Heart left ventricle (tissue), 16 donors: Measurements from ENCODE around the gene HOXA9. TPM values are rescaled to one million over a fixed set of nuclear protein-coding genes. Genes with fewer than 3 reads are reported as not detected.

Experiments used
- ATAC-seq, 4 donors: fragments of 200-7000 bp; cut with Tn5 transposase; one replicate each; pipeline ENCODE4 v1.9.1; 2020 to 2022; ENCODE audit warnings: moderate library complexity in 4 of 4, mild to moderate bottlenecking in 3 of 4, moderate number of reproducible peaks in 1 of 4
- DNase-seq, 5 donors: peaks; one replicate each; pipeline ENCODE4 v3.0.0-alpha.2; 2020
- H3K27ac ChIP-seq, 12 donors: fragments of 200-600 bp; sonication (generic) in 4 of 12; one replicate each; pipeline versions ENCODE4 v1.5.0 to v1.8.0; 2016 to 2022; ENCODE audit warnings: mild to moderate bottlenecking in 2 of 12
- H3K27me3 ChIP-seq, 9 donors: fragments of 200-600 bp; sonication (generic) in 2 of 9; one replicate each; pipeline versions ENCODE4 v1.5.1 to v1.8.0; 2016 to 2022; ENCODE audit warnings: mild to moderate bottlenecking in 3 of 9
- H3K36me3 ChIP-seq, 9 donors: fragments of 200-600 bp; sonication (generic) in 2 of 9; one replicate each; pipeline versions ENCODE4 v1.5.0 to v1.8.0; 2018 to 2022; ENCODE audit warnings: mild to moderate bottlenecking in 2 of 9
- H3K4me1 ChIP-seq, 12 donors: fragments of 200-600 bp; sonication (generic) in 4 of 12; one replicate each; pipeline versions ENCODE4 v1.5.0 to v1.8.0; 2016 to 2022; ENCODE audit warnings: mild to moderate bottlenecking in 3 of 12
- H3K4me3 ChIP-seq, 12 donors: fragments of 200-600 bp; sonication (generic) in 4 of 12; one replicate each; pipeline versions ENCODE4 v1.5.0 to v1.8.0; 2017 to 2022; ENCODE audit warnings: mild to moderate bottlenecking in 9 of 12, moderate library complexity in 4 of 12
- H3K9me3 ChIP-seq, 12 donors: fragments of 200-600 bp; sonication (generic) in 4 of 12; one replicate each; pipeline versions ENCODE4 v1.5.0 to v1.8.0; 2016 to 2022; ENCODE audit warnings: mild to moderate bottlenecking in 1 of 12
- POLR2A ChIP-seq, 2 donors: fragments of 450-650 bp; IDR thresholded peaks; one replicate each; pipeline ENCODE4 v1.6.1; 2017; ENCODE audit warnings: antibody characterized with exemption in 2 of 2, mild to moderate bottlenecking in 2 of 2, moderate library complexity in 2 of 2
- WGBS, 4 donors: extraction: QIAGEN DNeasy Blood & Tissue Kit in 2 of 4; methylation state at CpG; one replicate each; pipeline versions ENCODE4 v1.1.5 to v1.1.7; 2013 to 2018; 5-methylcytosine and 5-hydroxymethylcytosine counted together
- intact Hi-C, 10 donors: fragments of 100-400 bp; cut with DNase I; formaldehyde crosslinking; loops; one replicate each; pipeline versions ENCODE4 v1.11.1 to v1.14.2; 2022
- polyA plus RNA-seq, 2 donors: library from polyadenylated mRNA; stranded (reverse); fragments of 200-250 nt; gene quantifications; one replicate each; pipeline ENCODE4 v1.2.3, GENCODE V29; 2013
- total RNA-seq, 9 donors: library from RNA; depleted of rRNA in 2 of 9; stranded (reverse); fragments of >200 nt in 2 of 9; fragmentation: NEBNext Ultra II Directional in 3 of 9; extraction: Animal tissue kit (Norgen Biotek cat#: 25700) in 3 of 9; gene quantifications; one replicate each; pipeline versions ENCODE4 v1.1.0 to v1.2.4, GENCODE V29; 2016 to 2023
- TF ChIP-seq, protein P1 (sequence below), 12 donors: fragments of 200-600 bp; sonication (generic) in 4 of 12; IDR thresholded peaks; one replicate each; pipeline versions ENCODE4 v1.5.0 to v1.8.0; 2018 to 2022; ENCODE audit warnings: antibody characterized with exemption in 12 of 12, mild to moderate bottlenecking in 5 of 12
- donor health status: ischemic (EF 13 %, LVEDD 7.1; RV severe dilation, severe dysfunction).
- donor health status: healthy with polysubstance abuse.
- donor health status: DM: no; HTN: yes; CAD: no.
- donor health status: DM: no; HTN: no; CAD: no.
- donor health status: ischemic (EF 25% LVEDD 6.9; RV normal size, moderate dysfunction).
- donor health status: ischemic (EF 25% LVEDD 5.7; RV mildly dilated, moderate dysfunction).
- donor health status: healthy.
- donor health status: DM: yes; HTN: yes; CAD: no.
- donor health status: ischemic (EF 35%, LVEDD 5.7; RV mildly dilated, moderate dysfunction).
- donor health status: nonischemic (EF 11% LVEDD 7.7; RV severe dilation, severe dysfunction).
- donor health status: DM: yes; HTN: yes; CAD: no.
- donor health status: PGD.
- donor health status: ischemic (EF 29% LVEDD 5.4; RV normal size, mild dysfunction).
- donor health status: nonischemic (EF 23%, LVEDD 6.1; RV moderate dilation, normal function).

Gene HOXA9
- total and polyA plus RNA-seq, 11 donors, result 0.29 TPM; not detected in 10

DNA sequence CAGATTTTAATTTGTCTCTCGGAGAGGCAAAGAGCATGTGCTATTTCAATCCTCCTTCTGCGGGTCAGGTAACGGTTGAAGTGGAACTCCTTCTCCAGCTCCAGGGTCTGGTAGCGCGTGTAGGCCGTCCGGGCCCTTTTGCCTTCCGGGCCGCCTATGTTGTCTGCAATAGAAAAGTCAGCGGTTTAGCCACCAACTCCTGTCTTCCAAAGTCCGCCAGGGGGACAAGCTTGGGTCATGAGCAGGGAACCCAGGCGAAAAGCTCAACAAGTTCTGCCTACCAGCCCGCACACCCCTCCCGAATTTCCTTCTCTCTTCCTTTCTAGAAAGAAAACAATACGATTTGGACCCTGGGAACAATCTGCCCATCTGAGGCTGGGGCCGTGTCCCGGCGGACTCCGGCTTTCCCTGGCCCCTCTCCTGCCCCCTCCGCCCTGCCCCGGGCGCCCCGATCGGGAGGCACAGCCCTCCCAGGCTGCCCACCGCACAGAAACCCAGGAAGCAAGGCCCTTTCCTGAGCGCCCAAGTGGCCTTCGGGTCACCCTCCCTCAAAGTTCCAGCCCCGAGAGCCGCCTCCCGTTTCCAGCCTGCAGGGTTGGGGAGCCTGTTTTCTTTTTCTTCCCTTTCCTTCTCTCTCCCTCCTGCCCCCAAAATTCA, 23.3 kb downstream of the HOXA9 start:
- Histone ChIP-seq H3K36me3 (no peaks in the 10 kb centered on the region), H3K9me3 (no peaks in the 10 kb centered on the region), H3K4me1 (peaks cover 0 to 41% (median 7%) of the 10 kb centered on the region in 12 donors), H3K4me3 (peak overlapping the region; percentile 18 to 69 (median 48)), H3K27ac (peak overlapping the region in 1 of 12 donors; percentile 61), H3K27me3 (peaks cover 67 to 100% (median 97%) of the 10 kb centered on the region in 9 donors)
- TF ChIP-seq, protein P1, sequence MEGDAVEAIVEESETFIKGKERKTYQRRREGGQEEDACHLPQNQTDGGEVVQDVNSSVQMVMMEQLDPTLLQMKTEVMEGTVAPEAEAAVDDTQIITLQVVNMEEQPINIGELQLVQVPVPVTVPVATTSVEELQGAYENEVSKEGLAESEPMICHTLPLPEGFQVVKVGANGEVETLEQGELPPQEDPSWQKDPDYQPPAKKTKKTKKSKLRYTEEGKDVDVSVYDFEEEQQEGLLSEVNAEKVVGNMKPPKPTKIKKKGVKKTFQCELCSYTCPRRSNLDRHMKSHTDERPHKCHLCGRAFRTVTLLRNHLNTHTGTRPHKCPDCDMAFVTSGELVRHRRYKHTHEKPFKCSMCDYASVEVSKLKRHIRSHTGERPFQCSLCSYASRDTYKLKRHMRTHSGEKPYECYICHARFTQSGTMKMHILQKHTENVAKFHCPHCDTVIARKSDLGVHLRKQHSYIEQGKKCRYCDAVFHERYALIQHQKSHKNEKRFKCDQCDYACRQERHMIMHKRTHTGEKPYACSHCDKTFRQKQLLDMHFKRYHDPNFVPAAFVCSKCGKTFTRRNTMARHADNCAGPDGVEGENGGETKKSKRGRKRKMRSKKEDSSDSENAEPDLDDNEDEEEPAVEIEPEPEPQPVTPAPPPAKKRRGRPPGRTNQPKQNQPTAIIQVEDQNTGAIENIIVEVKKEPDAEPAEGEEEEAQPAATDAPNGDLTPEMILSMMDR (IDR thresholded peaks at IDR 0.05), result no peak
- TF ChIP-seq POLR2A (IDR thresholded peaks at IDR 0.05), result no peak
- ATAC-seq, result no peak
- WGBS, 4 donors, result 11 to 18% (median 13%) methylated on average over 30 of the region's 30 CpGs
- DNase-seq, result no peak
- intact Hi-C loops, result loop anchor here in 3 of 10 donors (5.0 kb wide), 3 partner anchors 285 to 460 kb away; no protein-coding TSS in a partner anchor

DNA sequence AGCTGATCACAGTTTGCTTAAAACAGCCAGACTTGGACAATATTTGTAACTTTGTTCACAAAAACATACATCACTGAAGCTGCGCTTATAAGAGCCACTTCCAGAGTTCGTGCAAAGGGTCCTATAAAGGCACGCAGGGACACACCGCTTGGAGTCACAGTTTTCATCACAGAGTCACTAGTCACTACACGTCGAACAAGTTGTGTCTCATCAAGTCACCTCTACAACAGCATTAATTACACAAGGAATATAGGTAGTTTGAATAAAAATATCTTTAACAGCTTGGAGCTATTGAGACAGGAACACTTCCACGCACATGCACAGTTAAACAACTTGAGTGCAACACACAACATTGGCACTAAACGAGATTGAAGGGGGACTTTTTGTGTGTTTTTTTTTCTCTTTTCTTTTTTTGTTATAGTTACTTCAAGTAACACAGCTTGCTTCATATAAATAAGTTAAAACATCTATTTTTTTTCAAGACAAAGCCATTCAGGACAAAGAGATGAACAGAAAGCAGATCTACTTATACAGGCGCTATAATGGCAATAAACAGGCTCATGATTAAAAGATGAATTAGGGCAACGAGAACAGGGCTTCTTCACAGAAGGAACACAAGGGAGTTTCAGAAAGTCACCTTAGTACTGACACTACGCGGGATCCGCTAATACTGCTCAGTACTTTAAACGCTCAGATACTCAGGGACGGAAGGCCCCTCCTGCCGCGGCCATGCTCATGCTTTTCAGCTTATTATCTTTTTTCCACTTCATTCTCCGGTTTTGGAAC, 24.0 kb downstream of the HOXA9 start:
- Histone ChIP-seq H3K4me3 (peak overlapping the region in 1 of 12 donors; percentile 58), H3K27ac (no peak overlapping the region), H3K27me3 (peaks cover 60 to 100% (median 97%) of the 10 kb centered on the region in 9 donors), H3K4me1 (peaks cover 0 to 40% (median 8%) of the 10 kb centered on the region in 12 donors), H3K36me3 (no peaks in the 10 kb centered on the region), H3K9me3 (no peaks in the 10 kb centered on the region)
- ATAC-seq, result no peak
- no peak for TF ChIP-seq POLR2A (IDR thresholded peaks at IDR 0.05)
- TF ChIP-seq, protein P1 (IDR thresholded peaks at IDR 0.05), result no peak
- intact Hi-C loops, result loop anchor here in 3 of 10 donors (5.0 kb wide), 3 partner anchors 284 to 459 kb away; no protein-coding TSS in a partner anchor
- 33 to 48% (median 41%) methylated on average over 18 of the region's 18 CpGs for WGBS, 4 donors
- no peak for DNase-seq

- no peak for DNase-seq
- intact Hi-C loops, result loop anchor here in 3 of 10 donors (5.0 kb wide), 3 partner anchors 283 to 458 kb away; no protein-coding TSS in a partner anchor
- peak overlapping the region in 1 of 12 donors; percentile 60 for H3K27ac ChIP-seq
- no peak for ATAC-seq
- 31 to 52% (median 40%) methylated on average over 15 of the region's 15 CpGs for WGBS, 4 donors
- H3K36me3 ChIP-seq, result no peaks in the 10 kb centered on the region
- TF ChIP-seq, protein P1 (IDR thresholded peaks at IDR 0.05), result no peak
- TF ChIP-seq POLR2A (IDR thresholded peaks at IDR 0.05), result no peak
- H3K9me3 ChIP-seq, result no peaks in the 10 kb centered on the region
- H3K4me3 ChIP-seq, result no peak overlapping the region
- H3K27me3 ChIP-seq, result peaks cover 53 to 100% (median 97%) of the 10 kb centered on the region in 9 donors
- H3K4me1 ChIP-seq, result peaks cover 0 to 38% (median 8%) of the 10 kb centered on the region in 12 donors
Observed at GRCh38 chr7:27140126-27140857, 25.0 kb downstream of the HOXA9 start.
